ENCODE data around the gene KTN1.

DNA sequence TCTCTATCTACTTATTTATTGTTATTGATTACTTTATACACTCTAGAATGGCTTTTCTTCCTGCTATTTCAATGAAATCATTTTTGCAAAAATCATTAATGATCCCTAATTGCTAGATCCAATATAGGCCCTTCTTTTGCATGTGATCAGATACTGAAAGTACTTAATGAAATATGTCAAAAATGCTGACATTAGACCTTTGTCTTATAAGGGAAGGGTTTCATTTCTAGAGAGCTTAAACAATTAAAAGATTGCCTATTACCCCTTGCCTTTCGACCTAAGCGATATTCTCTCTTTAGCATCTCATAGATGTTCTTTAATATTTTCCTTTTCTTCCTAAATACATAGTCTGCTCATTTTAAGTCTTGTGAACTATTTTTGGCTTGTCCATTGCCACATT lies 101.1 kb downstream of the KTN1 start:
- TF ChIP-seq, protein P1, sequence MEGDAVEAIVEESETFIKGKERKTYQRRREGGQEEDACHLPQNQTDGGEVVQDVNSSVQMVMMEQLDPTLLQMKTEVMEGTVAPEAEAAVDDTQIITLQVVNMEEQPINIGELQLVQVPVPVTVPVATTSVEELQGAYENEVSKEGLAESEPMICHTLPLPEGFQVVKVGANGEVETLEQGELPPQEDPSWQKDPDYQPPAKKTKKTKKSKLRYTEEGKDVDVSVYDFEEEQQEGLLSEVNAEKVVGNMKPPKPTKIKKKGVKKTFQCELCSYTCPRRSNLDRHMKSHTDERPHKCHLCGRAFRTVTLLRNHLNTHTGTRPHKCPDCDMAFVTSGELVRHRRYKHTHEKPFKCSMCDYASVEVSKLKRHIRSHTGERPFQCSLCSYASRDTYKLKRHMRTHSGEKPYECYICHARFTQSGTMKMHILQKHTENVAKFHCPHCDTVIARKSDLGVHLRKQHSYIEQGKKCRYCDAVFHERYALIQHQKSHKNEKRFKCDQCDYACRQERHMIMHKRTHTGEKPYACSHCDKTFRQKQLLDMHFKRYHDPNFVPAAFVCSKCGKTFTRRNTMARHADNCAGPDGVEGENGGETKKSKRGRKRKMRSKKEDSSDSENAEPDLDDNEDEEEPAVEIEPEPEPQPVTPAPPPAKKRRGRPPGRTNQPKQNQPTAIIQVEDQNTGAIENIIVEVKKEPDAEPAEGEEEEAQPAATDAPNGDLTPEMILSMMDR (IDR thresholded peaks at IDR 0.05) = no peak
- TF ChIP-seq POLR2A (IDR thresholded peaks at IDR 0.05) = no peak
